Left ventricle myocardium superior (tissue), 1 donor: ENCODE results near the gene SH3RF3. TPM values are rescaled to one million over a fixed set of nuclear protein-coding genes. Genes with fewer than 3 reads are reported as not detected.

Experiments
- ATAC-seq: fragments of 200-7000 bp; cut with Tn5 transposase; one replicate; pipeline ENCODE4 v1.9.1; 2020; ENCODE audit warnings: mild to moderate bottlenecking, moderate library complexity
- DNase-seq: peaks from one replicate; pipeline ENCODE4 v3.0.0-alpha.2; 2020
- intact Hi-C: fragments of 100-400 bp; cut with micrococcal nuclease; formaldehyde crosslinking; loops from one replicate; pipeline ENCODE4 v1.11.0; 2022
- total RNA-seq: library from RNA; stranded (reverse); fragmentation: NEBNext Ultra II Directional; extraction: Animal tissue kit (Norgen Biotek cat#: 25700); gene quantifications from one replicate; pipeline ENCODE4 v1.2.1, GENCODE V29; 2021
- donor health status: DM: no; HTN: yes; CAD: no; lungs with severe emphysema.

SH3RF3 gene
- total RNA-seq, 1 donor from 2014 or later = 7.4 TPM

GRCh38 chr2:109346601-109347228 lies 217.7 kb downstream of the SH3RF3 start:
- DNase-seq (no peak), ATAC-seq (no peak)
- intact Hi-C loops = no loop called here

- ATAC-seq (no peak), DNase-seq (no peak)
- intact Hi-C loops = no loop called here
Observed at GRCh38 chr2:109347626-109348025, 218.6 kb downstream of the SH3RF3 start.

- DNase-seq (no peak), ATAC-seq (no peak)
- intact Hi-C loops = no loop called here
Observed at GRCh38 chr2:109348190-109348589, 219.2 kb downstream of the SH3RF3 start.

GRCh38 chr2:109348671-109349502 lies 219.9 kb downstream of the SH3RF3 start:
- intact Hi-C loops = no loop called here
- DNase-seq (no peak), ATAC-seq (peak; percentile 65)

- intact Hi-C loops = no loop called here
- DNase-seq = no peak
- peak; percentile 26 for ATAC-seq
Observed at GRCh38 chr2:109349503-109350465, 220.8 kb downstream of the SH3RF3 start.

- DNase-seq = no peak
- no peak for ATAC-seq
- intact Hi-C loops = no loop called here
Observed at GRCh38 chr2:109350526-109350925, 221.5 kb downstream of the SH3RF3 start.

GRCh38 chr2:109351164-109351756 lies 222.3 kb downstream of the SH3RF3 start:
- DNase-seq (peak; percentile 78), ATAC-seq (peak; percentile 87)
- intact Hi-C loops = no loop called here

GRCh38 chr2:109352056-109352897 lies 223.3 kb downstream of the SH3RF3 start:
- ATAC-seq (no peak), DNase-seq (no peak)
- intact Hi-C loops = no loop called here

GRCh38 chr2:109352898-109353689 lies 224.1 kb downstream of the SH3RF3 start:
- intact Hi-C loops = no loop called here

GRCh38 chr2:109353806-109354745 lies 225.1 kb downstream of the SH3RF3 start:
- DNase-seq (no peak), ATAC-seq (no peak)
- intact Hi-C loops = no loop called here

More at GRCh38 chr2:109352898-109353689, 224.1 kb downstream of the SH3RF3 start:
- no peak for DNase-seq
- ATAC-seq = no peak

GRCh38 chr2:109355192-109355843 lies 226.3 kb downstream of the SH3RF3 start:
- ATAC-seq (no peak), DNase-seq (no peak)
- intact Hi-C loops = no loop called here

- intact Hi-C loops = no loop called here
Observed at GRCh38 chr2:109356324-109357035, 227.5 kb downstream of the SH3RF3 start.

GRCh38 chr2:109364217-109364616 lies 235.2 kb downstream of the SH3RF3 start:
- intact Hi-C loops = no loop called here
- DNase-seq (no peak), ATAC-seq (no peak)

More at GRCh38 chr2:109356324-109357035, 227.5 kb downstream of the SH3RF3 start:
- DNase-seq (no peak), ATAC-seq (no peak)

GRCh38 chr2:109365131-109365530 lies 236.1 kb downstream of the SH3RF3 start:
- intact Hi-C loops = no loop called here
- ATAC-seq (no peak), DNase-seq (no peak)

GRCh38 chr2:109367683-109368082 lies 238.7 kb downstream of the SH3RF3 start:
- DNase-seq (no peak), ATAC-seq (no peak)
- intact Hi-C loops = no loop called here
